ENCODE measurements around the gene PARL.
A peak's percentile ranks its signal among the peaks of the same experiment; 100 is the strongest.

The PARL gene

GRCh38 chr3:183827809-183828537 is 56.7 kb downstream of the PARL start:
- no peak for DNase-seq (ENCODE audit: low read depth, low spot score)
- CTCF ChIA-PET: interaction anchor here (1.3 to 4.0 kb wide), 3 partner anchors 11 to 52 kb away, joined by 3 to 16 read pairs (median 6); no protein-coding TSS in a partner anchor
- no peak overlapping the region for H3K4me3 ChIP-seq (ENCODE audit: low read depth, low read length)
- POLR2A ChIA-PET: no interaction called here
- TF ChIP-seq CTCF (IDR thresholded peaks at IDR 0.05; ENCODE audit: insufficient read depth, low read length, missing control alignments): no peak

GRCh38 chr3:183826448-183827250 is 58.0 kb downstream of the PARL start:
- POLR2A ChIA-PET: no interaction called here
- TF ChIP-seq CTCF (IDR thresholded peaks at IDR 0.05; ENCODE audit: insufficient read depth, low read length, missing control alignments): no peak
- CTCF ChIA-PET: interaction anchor here (0.6 to 4.5 kb wide), 11 partner anchors 7 to 337 kb away, joined by 3 to 34 read pairs (median 4); partner anchors contain the start of gene PARL

GRCh38 chr3:183825456-183826161 is 59.1 kb downstream of the PARL start, which contains the start of gene MAP6D1:
Gene MAP6D1 (minus strand): TSS chr3:183825577. CDS start chr3:183825547, 30 bp downstream.
- POLR2A ChIA-PET: interaction anchor here (1.0 kb wide), 1 partner anchor 59 kb away, joined by 4 read pairs; the partner anchor contains the start of gene PARL
- DNase-seq (ENCODE audit: low read depth, low spot score): no peak

More at GRCh38 chr3:183826448-183827250, 58.0 kb downstream of the PARL start:
- no peak overlapping the region for H3K4me3 ChIP-seq (ENCODE audit: low read depth, low read length)
- DNase-seq (ENCODE audit: low read depth, low spot score): no peak

GRCh38 chr3:183824761-183825455 is 59.8 kb downstream of the PARL start:
- peak overlapping the region; percentile 68 for H3K4me3 ChIP-seq (ENCODE audit: low read depth, low read length)
- ChIA-PET CTCF (interaction anchor here (0.6 to 4.5 kb wide), 8 partner anchors 8 to 60 kb away, joined by 3 to 34 read pairs (median 6); partner anchors contain the start of gene PARL), POLR2A (interaction anchor here (1.0 kb wide), 1 partner anchor 60 kb away, joined by 4 read pairs; the partner anchor contains the start of gene PARL)
- DNase-seq (ENCODE audit: low read depth, low spot score): no peak
- peak; percentile 11 for TF ChIP-seq CTCF (IDR thresholded peaks at IDR 0.05; ENCODE audit: insufficient read depth, low read length, missing control alignments)

More at GRCh38 chr3:183825456-183826161, 59.1 kb downstream of the PARL start, which contains the start of gene MAP6D1:
- TF ChIP-seq CTCF (IDR thresholded peaks at IDR 0.05; ENCODE audit: insufficient read depth, low read length, missing control alignments): peak; percentile 66
- H3K4me3 ChIP-seq (ENCODE audit: low read depth, low read length): peak within 1 kb of the TSS; percentile 68
- CTCF ChIA-PET: interaction anchor here (0.6 to 4.5 kb wide), 13 partner anchors 8 to 176 kb away, joined by 3 to 34 read pairs (median 4); partner anchors contain the start of gene PARL

- H3K4me3 ChIP-seq (ENCODE audit: low read depth, low read length): no peak overlapping the region; the same call in 1 of the 2 replicates
Measured at GRCh38 chr3:183823963-183824362, 60.7 kb downstream of the PARL start.

More at GRCh38 chr3:183823963-183824362, 60.7 kb downstream of the PARL start:
- ChIA-PET POLR2A (no interaction called here), CTCF (interaction anchor here (1.9 to 4.5 kb wide), 3 partner anchors 10 to 61 kb away, joined by 7 to 34 read pairs (median 16); partner anchors contain the start of gene PARL)
- DNase-seq (ENCODE audit: low read depth, low spot score): no peak
- TF ChIP-seq CTCF (IDR thresholded peaks at IDR 0.05; ENCODE audit: insufficient read depth, low read length, missing control alignments): no peak
